Esophagus squamous epithelium (tissue), 4 donors: Measurements from ENCODE around the gene CDC42BPG.

Source experiments
- POLR2A ChIP-seq, 4 donors: fragments of 450-650 bp; IDR thresholded peaks; one replicate each; pipeline ENCODE4 v1.6.1; 2017; ENCODE audit warnings: antibody characterized with exemption in 4 of 4, mild to moderate bottlenecking in 4 of 4, moderate library complexity in 3 of 4
- TF ChIP-seq, protein P1 (sequence below), 6 experiments: fragments of 450-650 bp in 4 of 6; fragments of 200-600 bp in 2 of 6; sonication (generic) in 2 of 6; IDR thresholded peaks; one replicate each; pipeline ENCODE4 v1.5.1; 2016 to 2019; ENCODE audit warnings: antibody characterized with exemption in 6 of 6, mild to moderate bottlenecking in 4 of 6, moderate library complexity in 4 of 6

DNA sequence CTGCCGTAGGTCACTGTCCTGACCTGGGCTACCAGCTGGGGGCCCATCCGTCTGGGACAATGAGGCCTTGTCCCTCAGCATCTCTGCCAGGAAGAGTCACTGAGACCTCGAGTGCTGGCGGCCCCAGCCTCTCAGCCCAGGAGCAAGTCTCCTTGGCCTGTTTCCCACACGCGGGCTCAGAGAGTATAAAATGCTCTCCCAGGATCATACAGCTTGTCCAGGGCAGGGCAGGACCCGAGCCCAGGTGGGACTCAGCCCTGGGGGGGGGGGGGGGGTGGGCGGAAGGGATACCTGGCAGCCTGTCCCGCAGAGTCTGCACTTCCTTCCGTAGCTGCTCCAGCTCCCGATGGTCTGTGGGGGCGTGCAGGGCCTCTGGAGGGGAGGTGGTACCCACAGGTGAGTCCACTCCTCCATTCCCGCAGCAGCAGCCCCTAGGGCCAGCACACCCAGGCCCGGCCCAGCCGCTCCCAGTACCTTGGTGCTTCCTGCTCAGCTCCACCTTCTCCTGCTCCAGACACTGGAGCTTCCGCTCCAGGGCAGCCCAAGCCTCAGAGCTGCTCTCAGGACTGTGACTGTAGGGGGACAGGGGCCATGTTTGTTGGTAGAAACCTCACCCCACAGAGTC, 7.9 kb downstream of the CDC42BPG start:
- TF ChIP-seq, protein P1, sequence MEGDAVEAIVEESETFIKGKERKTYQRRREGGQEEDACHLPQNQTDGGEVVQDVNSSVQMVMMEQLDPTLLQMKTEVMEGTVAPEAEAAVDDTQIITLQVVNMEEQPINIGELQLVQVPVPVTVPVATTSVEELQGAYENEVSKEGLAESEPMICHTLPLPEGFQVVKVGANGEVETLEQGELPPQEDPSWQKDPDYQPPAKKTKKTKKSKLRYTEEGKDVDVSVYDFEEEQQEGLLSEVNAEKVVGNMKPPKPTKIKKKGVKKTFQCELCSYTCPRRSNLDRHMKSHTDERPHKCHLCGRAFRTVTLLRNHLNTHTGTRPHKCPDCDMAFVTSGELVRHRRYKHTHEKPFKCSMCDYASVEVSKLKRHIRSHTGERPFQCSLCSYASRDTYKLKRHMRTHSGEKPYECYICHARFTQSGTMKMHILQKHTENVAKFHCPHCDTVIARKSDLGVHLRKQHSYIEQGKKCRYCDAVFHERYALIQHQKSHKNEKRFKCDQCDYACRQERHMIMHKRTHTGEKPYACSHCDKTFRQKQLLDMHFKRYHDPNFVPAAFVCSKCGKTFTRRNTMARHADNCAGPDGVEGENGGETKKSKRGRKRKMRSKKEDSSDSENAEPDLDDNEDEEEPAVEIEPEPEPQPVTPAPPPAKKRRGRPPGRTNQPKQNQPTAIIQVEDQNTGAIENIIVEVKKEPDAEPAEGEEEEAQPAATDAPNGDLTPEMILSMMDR (IDR thresholded peaks at IDR 0.05): no peak
- TF ChIP-seq POLR2A (IDR thresholded peaks at IDR 0.05): no peak
